Activated T-cell treated with anti-CD3 and anti-CD28 coated beads, Interleukin-2, amount 50 U/mL, for 72 hours (primary cell): ENCODE data around the gene PRRG4. TPM values are rescaled to one million over a fixed set of nuclear protein-coding genes. Genes with fewer than 3 reads are reported as not detected.
"Not testable (repeated sequence)": the region's sequence is repeated elsewhere in the genome, so short reads cannot be mapped to it uniquely, and the experiment has no call there.

Experiments used
- ATAC-seq, 2 donors: fragments of 150-1000 bp; cut with Tn5 transposase; replicated peaks in 1 of 2; 2 replicates each; pipeline ENCODE4 v1.10.0; 2021; ENCODE audit warnings: moderate library complexity in 2 of 2, mild to moderate bottlenecking in 1 of 2
- DNase-seq, 2 donors: peaks; one replicate each; pipeline ENCODE4 v3.0.0; 2021 to 2022; ENCODE audit warnings: mixed read lengths in 1 of 2
- H3K27ac Mint-ChIP-seq: one replicate; pipeline ENCODE4 v1.8.0; 2022; ENCODE audit warnings: mild to moderate bottlenecking, moderate library complexity, mixed read lengths
- H3K27me3 Mint-ChIP-seq: one replicate; pipeline ENCODE4 v1.8.0; 2022; ENCODE audit warnings: low read depth, mixed read lengths
- H3K36me3 Mint-ChIP-seq, 2 donors: one replicate each; pipeline ENCODE4 v1.8.0; 2022; ENCODE audit warnings: mixed read lengths in 2 of 2, mild to moderate bottlenecking in 1 of 2; ENCODE audit not compliant: insufficient read depth in 2 of 2
- H3K4me1 Mint-ChIP-seq: one replicate; pipeline ENCODE4 v1.8.0; 2022; ENCODE audit warnings: low read depth, mixed read lengths
- H3K4me3 Mint-ChIP-seq, 2 donors: one replicate each; pipeline ENCODE4 v1.8.0; 2022; ENCODE audit warnings: mild to moderate bottlenecking in 2 of 2, mixed read lengths in 2 of 2, moderate library complexity in 2 of 2
- H3K9me3 Mint-ChIP-seq, 2 donors: one replicate each; pipeline ENCODE4 v1.8.0; 2022; ENCODE audit warnings: mixed read lengths in 2 of 2
- total RNA-seq, 2 donors: library from RNA; stranded (reverse); gene quantifications; one replicate each; pipeline ENCODE4 v1.2.3, GENCODE V29; 2022

PRRG4 gene
- under 1 TPM; 0.29 to 0.37 TPM for total RNA-seq

- ATAC-seq = peak; percentile 89 to 91
- no peaks in the 10 kb centered on the region for H3K9me3 Mint-ChIP-seq
- peaks cover 15% of the 10 kb centered on the region for H3K4me1 Mint-ChIP-seq
- H3K36me3 Mint-ChIP-seq = no peaks in the 10 kb centered on the region
- peak; percentile 60 to 70 for DNase-seq
- H3K27ac Mint-ChIP-seq = no peak within 1 kb of the TSS
- H3K27me3 Mint-ChIP-seq = peaks cover 46% of the 10 kb centered on the region
- peak within 1 kb of the TSS; percentile 91 for H3K4me3 Mint-ChIP-seq
These were observed at the start of gene PRRG4 for GRCh38 chr11:32829680-32830412. Gene PRRG4, plus strand, starts transcription at chr11:32829927. Its CDS starts 603 bp downstream, at chr11:32830530.

- not testable (repeated sequence) for H3K4me1 Mint-ChIP-seq, H3K36me3 Mint-ChIP-seq, H3K27me3 Mint-ChIP-seq, H3K9me3 Mint-ChIP-seq, DNase-seq, ATAC-seq, H3K27ac Mint-ChIP-seq, H3K4me3 Mint-ChIP-seq
These were observed 48.9 kb upstream of the PRRG4 start for GRCh38 chr11:32780839-32781238.

- no peak overlapping the region for H3K27ac Mint-ChIP-seq
These were observed 48.0 kb upstream of the PRRG4 start for GRCh38 chr11:32781721-32782120.

GRCh38 chr11:32785262-32785661 lies 44.5 kb upstream of the PRRG4 start:
- Mint-ChIP-seq H3K27ac (no peak overlapping the region), H3K4me1 (no peaks in the 10 kb centered on the region), H3K9me3 (no peaks in the 10 kb centered on the region), H3K36me3 (no peaks in the 10 kb centered on the region), H3K27me3 (no peaks in the 10 kb centered on the region), H3K4me3 (no peak overlapping the region)
- ATAC-seq (no peak), DNase-seq (no peak)

More at GRCh38 chr11:32781721-32782120, 48.0 kb upstream of the PRRG4 start:
- no peaks in the 10 kb centered on the region for H3K36me3 Mint-ChIP-seq
- H3K9me3 Mint-ChIP-seq = no peaks in the 10 kb centered on the region
- H3K4me3 Mint-ChIP-seq = no peak overlapping the region
- ATAC-seq (no peak), DNase-seq (no peak)
- no peaks in the 10 kb centered on the region for H3K4me1 Mint-ChIP-seq
- no peaks in the 10 kb centered on the region for H3K27me3 Mint-ChIP-seq

GRCh38 chr11:32786811-32787210 lies 42.9 kb upstream of the PRRG4 start:
- peaks cover 6% of the 10 kb centered on the region for H3K27me3 Mint-ChIP-seq
- no peaks in the 10 kb centered on the region for H3K9me3 Mint-ChIP-seq
- DNase-seq = no peak
- no peaks in the 10 kb centered on the region for H3K36me3 Mint-ChIP-seq
- ATAC-seq = no peak
- no peak overlapping the region for H3K27ac Mint-ChIP-seq
- H3K4me1 Mint-ChIP-seq = no peaks in the 10 kb centered on the region
- no peak overlapping the region for H3K4me3 Mint-ChIP-seq

- peaks cover 7% of the 10 kb centered on the region for H3K4me1 Mint-ChIP-seq
These were observed 38.8 kb upstream of the PRRG4 start for GRCh38 chr11:32790916-32791315.

GRCh38 chr11:32792111-32792947 lies 37.4 kb upstream of the PRRG4 start:
- ATAC-seq (peak in 1 of 2 donors; percentile 35), DNase-seq (no peak)
- Mint-ChIP-seq H3K27me3 (peaks cover 10% of the 10 kb centered on the region), H3K4me1 (peaks cover 7% of the 10 kb centered on the region), H3K27ac (no peak overlapping the region), H3K9me3 (no peaks in the 10 kb centered on the region), H3K36me3 (no peaks in the 10 kb centered on the region), H3K4me3 (no peak overlapping the region)

More at GRCh38 chr11:32790916-32791315, 38.8 kb upstream of the PRRG4 start:
- peaks cover 10% of the 10 kb centered on the region for H3K27me3 Mint-ChIP-seq
- H3K36me3 Mint-ChIP-seq = no peaks in the 10 kb centered on the region
- H3K27ac Mint-ChIP-seq = no peak overlapping the region
- ATAC-seq = no peak
- DNase-seq = no peak
- no peaks in the 10 kb centered on the region for H3K9me3 Mint-ChIP-seq
- H3K4me3 Mint-ChIP-seq = no peak overlapping the region

- H3K9me3 Mint-ChIP-seq = no peaks in the 10 kb centered on the region
- no peaks in the 10 kb centered on the region for H3K36me3 Mint-ChIP-seq
- H3K27me3 Mint-ChIP-seq = peaks cover 10% of the 10 kb centered on the region
- H3K27ac Mint-ChIP-seq = no peak overlapping the region
- peaks cover 7% of the 10 kb centered on the region for H3K4me1 Mint-ChIP-seq
- peak; percentile 56 to 59 for ATAC-seq
- DNase-seq = peak; percentile 60 to 65
- peak overlapping the region in 1 of 2 donors; percentile 67 for H3K4me3 Mint-ChIP-seq
These were observed 36.7 kb upstream of the PRRG4 start for GRCh38 chr11:32792948-32793475.

GRCh38 chr11:32794439-32794838 lies 35.3 kb upstream of the PRRG4 start, which contains the start of gene CCDC73:
Gene CCDC73, minus strand, starts transcription at chr11:32794662. Its CDS starts 34,419 bp downstream, at chr11:32760243.
- Mint-ChIP-seq H3K27me3 (peaks cover 10% of the 10 kb centered on the region), H3K9me3 (no peaks in the 10 kb centered on the region), H3K36me3 (no peaks in the 10 kb centered on the region), H3K27ac (no peak within 1 kb of the TSS), H3K4me3 (no peak within 1 kb of the TSS), H3K4me1 (peaks cover 7% of the 10 kb centered on the region)
- ATAC-seq = no peak
- DNase-seq = no peak

- no peak overlapping the region for H3K4me3 Mint-ChIP-seq
- H3K27me3 Mint-ChIP-seq = peaks cover 8% of the 10 kb centered on the region
- no peak overlapping the region for H3K27ac Mint-ChIP-seq
- no peak for ATAC-seq
- peaks cover 7% of the 10 kb centered on the region for H3K4me1 Mint-ChIP-seq
- no peak for DNase-seq
- H3K9me3 Mint-ChIP-seq = no peaks in the 10 kb centered on the region
- no peaks in the 10 kb centered on the region for H3K36me3 Mint-ChIP-seq
These were observed 33.3 kb upstream of the PRRG4 start for GRCh38 chr11:32796425-32796824.

GRCh38 chr11:32809313-32809712 lies 20.4 kb upstream of the PRRG4 start:
- peak; percentile 72 to 80 for ATAC-seq
- Mint-ChIP-seq H3K4me3 (no peak overlapping the region), H3K27ac (no peak overlapping the region), H3K9me3 (no peaks in the 10 kb centered on the region), H3K27me3 (no peaks in the 10 kb centered on the region), H3K4me1 (no peaks in the 10 kb centered on the region), H3K36me3 (no peaks in the 10 kb centered on the region)
- peak; percentile 58 to 65 for DNase-seq

- ATAC-seq = peak; percentile 84 to 91
These were observed 12.4 kb upstream of the PRRG4 start for GRCh38 chr11:32817181-32817851.

GRCh38 chr11:32817852-32818183 lies 11.9 kb upstream of the PRRG4 start:
- ATAC-seq (peak in 1 of 2 donors; percentile 70), DNase-seq (no peak)
- peaks cover 10% of the 10 kb centered on the region for H3K27me3 Mint-ChIP-seq
- H3K4me3 Mint-ChIP-seq = no peak overlapping the region
- H3K4me1 Mint-ChIP-seq = peaks cover 29% of the 10 kb centered on the region
- H3K9me3 Mint-ChIP-seq = no peaks in the 10 kb centered on the region
- no peak overlapping the region for H3K27ac Mint-ChIP-seq
- peaks cover 0 to 2% of the 10 kb centered on the region in 2 donors for H3K36me3 Mint-ChIP-seq

More at GRCh38 chr11:32817181-32817851, 12.4 kb upstream of the PRRG4 start:
- Mint-ChIP-seq H3K36me3 (no peaks in the 10 kb centered on the region), H3K27ac (no peak overlapping the region), H3K4me1 (peaks cover 26% of the 10 kb centered on the region), H3K9me3 (no peaks in the 10 kb centered on the region), H3K27me3 (peaks cover 10% of the 10 kb centered on the region), H3K4me3 (no peak overlapping the region)
- no peak for DNase-seq
